Measurements from ENCODE around the gene PDILT.

PDILT gene

GRCh38 chr16:20401066-20401465 lies 3.5 kb downstream of the PDILT start:
- H3K27ac ChIP-seq (ENCODE audit: low read depth, low read length), result no peak overlapping the region
- H3K4me2 ChIP-seq (ENCODE audit: low read depth, low read length, poor library complexity, severe bottlenecking), result no peak overlapping the region
- H2AFZ ChIP-seq (ENCODE audit: low read depth, low read length, severe bottlenecking), result no peak overlapping the region
- H3K36me3 ChIP-seq (ENCODE audit: low read length), result no peaks in the 10 kb centered on the region
- H3K9me3 ChIP-seq (ENCODE audit: insufficient read depth, low read length), result no peaks in the 10 kb centered on the region
- TF ChIP-seq EZH2phosphoT487 (conservative IDR thresholded peaks at IDR 0.05; ENCODE audit: low read length) (no peak), CTCF (IDR thresholded peaks at IDR 0.05; ENCODE audit: insufficient read depth, low read length, poor library complexity, severe bottlenecking) (no peak)
- no peaks in the 10 kb centered on the region for H4K20me1 ChIP-seq (ENCODE audit: low read depth, low read length)
- no peak overlapping the region for H3K4me3 ChIP-seq (ENCODE audit: insufficient read depth, low read length, poor library complexity, severe bottlenecking)
- H3K27me3 ChIP-seq (ENCODE audit: low read length), result 0 out of 2 replicates have a peak, but pooled peaks cover 2% of the 10 kb centered on the region
- no peaks in the 10 kb centered on the region for H3K9me2 ChIP-seq (replicated peaks; ENCODE audit: insufficient read depth, low read length)
- H3F3A ChIP-seq (ENCODE audit: insufficient read depth), result no peaks in the 10 kb centered on the region
- H3K79me2 ChIP-seq (ENCODE audit: insufficient read depth, low read length), result no peaks in the 10 kb centered on the region
- no peak overlapping the region for H3K9ac ChIP-seq (ENCODE audit: low read length)

GRCh38 chr16:20399185-20399584 lies 5.4 kb downstream of the PDILT start:
- no peak overlapping the region for H3K9ac ChIP-seq (ENCODE audit: low read length)
- H3K36me3 ChIP-seq (ENCODE audit: low read length), result no peaks in the 10 kb centered on the region
- H3K4me3 ChIP-seq (ENCODE audit: insufficient read depth, low read length, poor library complexity, severe bottlenecking), result no peak overlapping the region
- no peaks in the 10 kb centered on the region for H4K20me1 ChIP-seq (ENCODE audit: low read depth, low read length)
- no peak overlapping the region for H3K27ac ChIP-seq (ENCODE audit: low read depth, low read length)
- no peaks in the 10 kb centered on the region for H3K9me3 ChIP-seq (ENCODE audit: insufficient read depth, low read length)
- H3K79me2 ChIP-seq (ENCODE audit: insufficient read depth, low read length), result no peaks in the 10 kb centered on the region
- H3K9me2 ChIP-seq (replicated peaks; ENCODE audit: insufficient read depth, low read length), result no peaks in the 10 kb centered on the region
- H3F3A ChIP-seq (ENCODE audit: insufficient read depth), result no peaks in the 10 kb centered on the region
- 0 out of 2 replicates have a peak, but pooled peaks cover 2% of the 10 kb centered on the region for H3K27me3 ChIP-seq (ENCODE audit: low read length)
- no peak overlapping the region for H3K4me2 ChIP-seq (ENCODE audit: low read depth, low read length, poor library complexity, severe bottlenecking)
- no peak for TF ChIP-seq EZH2phosphoT487 (conservative IDR thresholded peaks at IDR 0.05; ENCODE audit: low read length)
- TF ChIP-seq CTCF (IDR thresholded peaks at IDR 0.05; ENCODE audit: insufficient read depth, low read length, poor library complexity, severe bottlenecking), result no peak
- no peak overlapping the region for H2AFZ ChIP-seq (ENCODE audit: low read depth, low read length, severe bottlenecking)

GRCh38 chr16:20398603-20399002 lies 5.9 kb downstream of the PDILT start:
- H3K9me2 ChIP-seq (replicated peaks; ENCODE audit: insufficient read depth, low read length), result no peaks in the 10 kb centered on the region
- no peak overlapping the region for H3K4me2 ChIP-seq (ENCODE audit: low read depth, low read length, poor library complexity, severe bottlenecking)
- H3K9me3 ChIP-seq (ENCODE audit: insufficient read depth, low read length), result no peaks in the 10 kb centered on the region
- H4K20me1 ChIP-seq (ENCODE audit: low read depth, low read length), result no peaks in the 10 kb centered on the region
- H2AFZ ChIP-seq (ENCODE audit: low read depth, low read length, severe bottlenecking), result no peak overlapping the region
- H3K27ac ChIP-seq (ENCODE audit: low read depth, low read length), result no peak overlapping the region
- H3K4me3 ChIP-seq (ENCODE audit: insufficient read depth, low read length, poor library complexity, severe bottlenecking), result no peak overlapping the region
- H3K36me3 ChIP-seq (ENCODE audit: low read length), result no peaks in the 10 kb centered on the region
- H3F3A ChIP-seq (ENCODE audit: insufficient read depth), result no peaks in the 10 kb centered on the region
- TF ChIP-seq CTCF (IDR thresholded peaks at IDR 0.05; ENCODE audit: insufficient read depth, low read length, poor library complexity, severe bottlenecking), result no peak
- TF ChIP-seq EZH2phosphoT487 (conservative IDR thresholded peaks at IDR 0.05; ENCODE audit: low read length), result no peak
- H3K27me3 ChIP-seq (ENCODE audit: low read length), result 0 out of 2 replicates have a peak, but pooled peaks cover 2% of the 10 kb centered on the region
- H3K79me2 ChIP-seq (ENCODE audit: insufficient read depth, low read length), result no peaks in the 10 kb centered on the region
- H3K9ac ChIP-seq (ENCODE audit: low read length), result no peak overlapping the region

All from SU-DHL-6 (cell line).